GM12891 (cell line): ENCODE measurements around the gene CLDN10.

Experiments
- DNase-seq: peaks from one replicate; pipeline ENCODE4 v3.0.0; 2011; ENCODE audit warnings: low spot score; ENCODE audit not compliant: insufficient read length
- FAIRE-seq: peaks from 2 replicates; lab custom pipeline; 2011; peaks lifted over from hg19 to GRCh38; lab: Jason Lieb, UNC
- PAX5 ChIP-seq: IDR thresholded peaks from 2 replicates; pipeline ENCODE4 v1.6.1; 2011; ENCODE audit warnings: low read length, moderate library complexity, mild to moderate bottlenecking; ENCODE audit not compliant: insufficient read depth, severe bottlenecking
- POLR2A ChIP-seq: IDR thresholded peaks from 2 replicates; pipeline ENCODE4 v1.6.1; 2011; ENCODE audit warnings: low read depth, low read length, control low read depth
- POLR2AphosphoS5 ChIP-seq: IDR thresholded peaks from 2 replicates; pipeline ENCODE4 v1.6.1; 2011; ENCODE audit warnings: low read depth, low read length, control low read depth
- POU2F2 ChIP-seq: IDR thresholded peaks from 2 replicates; pipeline ENCODE4 v1.6.1; 2011; ENCODE audit warnings: low read depth, mild to moderate bottlenecking, control low read depth, low read length, moderate library complexity
- SPI1 ChIP-seq: IDR thresholded peaks from 2 replicates; pipeline ENCODE4 v1.6.1; 2011; ENCODE audit warnings: low read depth, low read length, control low read depth
- TAF1 ChIP-seq: IDR thresholded peaks from 2 replicates; pipeline ENCODE4 v1.6.1; 2011; ENCODE audit warnings: low read depth, low read length, control low read depth

The CLDN10 gene

GRCh38 chr13:95536632-95537241 lies 15.8 kb upstream of the CLDN10 start:
- DNase-seq = no peak
- FAIRE-seq = no peak
- no peak for TF ChIP-seq POLR2A
- no peak for TF ChIP-seq PAX5
- no peak for TF ChIP-seq TAF1
- no peak for TF ChIP-seq POLR2AphosphoS5
- no peak for TF ChIP-seq SPI1
- TF ChIP-seq POU2F2 = no peak

GRCh38 chr13:95540888-95541287 lies 11.6 kb upstream of the CLDN10 start:
- no peak for TF ChIP-seq TAF1
- no peak for TF ChIP-seq POLR2AphosphoS5
- no peak for TF ChIP-seq PAX5
- no peak for TF ChIP-seq SPI1
- no peak for TF ChIP-seq POU2F2
- TF ChIP-seq POLR2A = no peak
- DNase-seq (no peak), FAIRE-seq (no peak)

GRCh38 chr13:95541308-95541707 lies 11.2 kb upstream of the CLDN10 start:
- TF ChIP-seq PAX5 = no peak
- no peak for TF ChIP-seq TAF1
- no peak for TF ChIP-seq POLR2A
- no peak for TF ChIP-seq SPI1
- no peak for TF ChIP-seq POLR2AphosphoS5
- no peak for TF ChIP-seq POU2F2
- FAIRE-seq (no peak), DNase-seq (no peak)

- no peak for FAIRE-seq
- no peak for TF ChIP-seq TAF1
- no peak for TF ChIP-seq POLR2AphosphoS5
- TF ChIP-seq PAX5 = no peak
- no peak for TF ChIP-seq POU2F2
- TF ChIP-seq SPI1 = no peak
- no peak for TF ChIP-seq POLR2A
Measured at GRCh38 chr13:95541911-95542474, 10.5 kb upstream of the CLDN10 start.

GRCh38 chr13:95544293-95544692 lies 8.2 kb upstream of the CLDN10 start:
- DNase-seq (no peak), FAIRE-seq (no peak)
- TF ChIP-seq TAF1 (no peak), PAX5 (no peak), POLR2A (no peak), SPI1 (no peak), POLR2AphosphoS5 (no peak), POU2F2 (no peak)

More at GRCh38 chr13:95541911-95542474, 10.5 kb upstream of the CLDN10 start:
- no peak for DNase-seq

GRCh38 chr13:95546919-95547318 lies 5.6 kb upstream of the CLDN10 start:
- TF ChIP-seq SPI1 (no peak), POLR2AphosphoS5 (no peak), TAF1 (no peak), POLR2A (no peak), POU2F2 (no peak), PAX5 (no peak)
- FAIRE-seq (no peak), DNase-seq (no peak)

GRCh38 chr13:95547531-95548167 lies 4.9 kb upstream of the CLDN10 start:
- TF ChIP-seq PAX5 (no peak), POU2F2 (no peak), SPI1 (no peak), POLR2A (no peak), TAF1 (no peak)
- DNase-seq = no peak
- FAIRE-seq = no peak

GRCh38 chr13:95552208-95552538 lies 347 bp upstream of the CLDN10 start:
- FAIRE-seq = no peak
- no peak for DNase-seq
- TF ChIP-seq TAF1 (no peak), POLR2AphosphoS5 (no peak), SPI1 (no peak), POU2F2 (no peak), PAX5 (no peak), POLR2A (no peak)

- TF ChIP-seq SPI1 = no peak
- DNase-seq (no peak), FAIRE-seq (no peak)
Measured at GRCh38 chr13:95553581-95554385, 1.3 kb downstream of the CLDN10 start.

GRCh38 chr13:95557013-95557412 lies 4.5 kb downstream of the CLDN10 start:
- DNase-seq (no peak), FAIRE-seq (no peak)
- TF ChIP-seq TAF1 (no peak), PAX5 (no peak), POLR2AphosphoS5 (no peak)

GRCh38 chr13:95559100-95559499 lies 6.6 kb downstream of the CLDN10 start:
- no peak for TF ChIP-seq TAF1
- no peak for TF ChIP-seq POLR2A
- no peak for TF ChIP-seq POLR2AphosphoS5
- TF ChIP-seq PAX5 = no peak
- no peak for TF ChIP-seq POU2F2
- TF ChIP-seq SPI1 = no peak
- FAIRE-seq (no peak), DNase-seq (no peak)
